SU-DHL-6 (cell line): Measurements from ENCODE around the gene LHFPL3.

Experiments
- H2AFZ ChIP-seq: fragments of 200-600 bp; sonication (generic); 2 replicates; pipeline ENCODE4 v1.6.1; 2014; ENCODE audit warnings: low read depth, mild to moderate bottlenecking, moderate library complexity, mixed read lengths, antibody characterized with exemption, low read length; ENCODE audit not compliant: severe bottlenecking
- H3F3A ChIP-seq: fragments of 200-600 bp; shearing (Covaris generic); 2 replicates; pipeline ENCODE4 v1.6.0; 2016; ENCODE audit warnings: antibody characterized with exemption, mild to moderate bottlenecking; ENCODE audit not compliant: insufficient read depth
- H3K27ac ChIP-seq: fragments of 200-600 bp; sonication (generic); 2 replicates; pipeline ENCODE4 v1.5.1; 2016; ENCODE audit warnings: low read depth, mild to moderate bottlenecking, low read length, moderate library complexity, mixed read lengths
- H3K27me3 ChIP-seq: fragments of 200-600 bp; sonication (generic), shearing (Covaris generic); 2 replicates; pipeline ENCODE4 v1.6.0; 2014; ENCODE audit warnings: mild to moderate bottlenecking, low read length
- H3K36me3 ChIP-seq: fragments of 200-600 bp; sonication (generic); 2 replicates; pipeline ENCODE4 v1.6.1; 2014; ENCODE audit warnings: mild to moderate bottlenecking, low read length, mixed read lengths
- H3K4me2 ChIP-seq: fragments of 300-600, 200-600 bp; shearing (Covaris generic), sonication (generic); 2 replicates; pipeline ENCODE4 v1.6.0; 2014; ENCODE audit warnings: low read length, low read depth, mild to moderate bottlenecking; ENCODE audit not compliant: poor library complexity, severe bottlenecking
- H3K4me3 ChIP-seq: fragments of 200-600 bp; sonication (generic); 2 replicates; pipeline ENCODE4 v1.5.1; 2014; ENCODE audit warnings: antibody characterized with exemption, low read length, mild to moderate bottlenecking, mixed read lengths; ENCODE audit not compliant: insufficient read depth, poor library complexity, severe bottlenecking
- H3K79me2 ChIP-seq: fragments of 200-600 bp; sonication (generic); 2 replicates; pipeline ENCODE4 v1.6.1; 2014; ENCODE audit warnings: mild to moderate bottlenecking, low read length, moderate library complexity; ENCODE audit not compliant: insufficient read depth
- H3K9ac ChIP-seq: fragments of 200-600 bp; sonication (generic); 2 replicates; pipeline ENCODE4 v1.7.0; 2014; ENCODE audit warnings: mild to moderate bottlenecking, low read length
- H3K9me2 ChIP-seq: fragments of 200-600 bp; sonication (generic); replicated peaks from 2 replicates; pipeline ENCODE4 v1.6.1; 2014; ENCODE audit warnings: low read length; ENCODE audit not compliant: insufficient read depth
- H3K9me3 ChIP-seq: fragments of 200-600 bp; sonication (generic); 2 replicates; pipeline ENCODE4 v1.6.1; 2014; ENCODE audit warnings: low read length, mixed read lengths; ENCODE audit not compliant: insufficient read depth
- H4K20me1 ChIP-seq: fragments of 200-600 bp; sonication (generic); 2 replicates; pipeline ENCODE4 v1.6.1; 2014; ENCODE audit warnings: low read depth, mild to moderate bottlenecking, antibody characterized with exemption, low read length, moderate library complexity, mixed read lengths
- CTCF ChIP-seq: fragments of 200-600 bp; sonication (generic); IDR thresholded peaks from one replicate; pipeline ENCODE4 v1.5.1; 2017; ENCODE audit warnings: antibody characterized with exemption, mild to moderate bottlenecking, low read length, moderate library complexity; ENCODE audit not compliant: insufficient read depth, poor library complexity, severe bottlenecking
- EZH2phosphoT487 ChIP-seq: fragments of 200-600 bp; sonication (generic), shearing (Covaris generic); conservative IDR thresholded peaks from 2 replicates; pipeline ENCODE4 v1.6.1; 2018; ENCODE audit warnings: mild to moderate bottlenecking, antibody characterized with exemption, low read length, moderate library complexity, mixed read lengths

LHFPL3 gene

GRCh38 chr7:104529567-104529966 is 201.2 kb downstream of the LHFPL3 start:
- no peaks in the 10 kb centered on the region for H3K27me3 ChIP-seq
- no peaks in the 10 kb centered on the region for H3K79me2 ChIP-seq
- no peak overlapping the region for H3K4me3 ChIP-seq
- TF ChIP-seq CTCF: no peak
- no peak for TF ChIP-seq EZH2phosphoT487
- no peaks in the 10 kb centered on the region for H3K36me3 ChIP-seq
- no peaks in the 10 kb centered on the region for H3K9me2 ChIP-seq
- no peak overlapping the region for H3K27ac ChIP-seq
- H3K9ac ChIP-seq: no peak overlapping the region
- H2AFZ ChIP-seq: no peak overlapping the region
- no peaks in the 10 kb centered on the region for H3F3A ChIP-seq
- no peaks in the 10 kb centered on the region for H3K9me3 ChIP-seq
- no peaks in the 10 kb centered on the region for H4K20me1 ChIP-seq
- no peak overlapping the region for H3K4me2 ChIP-seq

- Histone ChIP-seq H3K9ac (no peak overlapping the region), H3F3A (no peaks in the 10 kb centered on the region), H3K4me3 (no peak overlapping the region), H2AFZ (no peak overlapping the region), H3K9me2 (no peaks in the 10 kb centered on the region), H3K27me3 (0 out of 2 replicates have a peak, but pooled peaks cover under 1% of the 10 kb centered on the region), H3K4me2 (no peak overlapping the region), H3K36me3 (no peaks in the 10 kb centered on the region), H4K20me1 (no peaks in the 10 kb centered on the region), H3K9me3 (no peaks in the 10 kb centered on the region), H3K79me2 (no peaks in the 10 kb centered on the region), H3K27ac (no peak overlapping the region)
- no peak for TF ChIP-seq CTCF
- TF ChIP-seq EZH2phosphoT487: no peak
These were observed 201.8 kb downstream of the LHFPL3 start for GRCh38 chr7:104530251-104530650.

GRCh38 chr7:104534149-104534548 is 205.7 kb downstream of the LHFPL3 start:
- Histone ChIP-seq H3K9me3 (no peaks in the 10 kb centered on the region), H3F3A (no peaks in the 10 kb centered on the region), H3K9me2 (no peaks in the 10 kb centered on the region), H3K4me2 (no peak overlapping the region), H3K36me3 (no peaks in the 10 kb centered on the region), H3K9ac (no peak overlapping the region), H3K79me2 (no peaks in the 10 kb centered on the region), H3K27me3 (0 out of 2 replicates have a peak, but pooled peaks cover 4% of the 10 kb centered on the region), H2AFZ (no peak overlapping the region), H3K4me3 (no peak overlapping the region), H4K20me1 (no peaks in the 10 kb centered on the region), H3K27ac (no peak overlapping the region)
- TF ChIP-seq EZH2phosphoT487: no peak

- no peaks in the 10 kb centered on the region for H4K20me1 ChIP-seq
- no peaks in the 10 kb centered on the region for H3F3A ChIP-seq
- TF ChIP-seq CTCF (no peak), EZH2phosphoT487 (no peak)
- no peak overlapping the region for H2AFZ ChIP-seq
- H3K79me2 ChIP-seq: no peaks in the 10 kb centered on the region
- no peak overlapping the region for H3K27ac ChIP-seq
- H3K4me2 ChIP-seq: no peak overlapping the region
- H3K27me3 ChIP-seq: 0 out of 2 replicates have a peak, but pooled peaks cover 4% of the 10 kb centered on the region
- no peaks in the 10 kb centered on the region for H3K9me3 ChIP-seq
- no peaks in the 10 kb centered on the region for H3K9me2 ChIP-seq
- H3K4me3 ChIP-seq: no peak overlapping the region
- H3K9ac ChIP-seq: no peak overlapping the region
- H3K36me3 ChIP-seq: no peaks in the 10 kb centered on the region
These were observed 207.4 kb downstream of the LHFPL3 start for GRCh38 chr7:104535841-104536240.
